GM12873 (cell line): ENCODE results near the gene STX8.

Source experiments
- TF ChIP-seq, protein P1 (sequence below): IDR thresholded peaks from 2 replicates; pipeline ENCODE4 v1.5.1; 2012; ENCODE audit warnings: low read depth, mild to moderate bottlenecking, moderate library complexity, low read length, control low read depth; ENCODE audit not compliant: insufficient read depth; ENCODE audit errors: missing control alignments

The STX8 gene

DNA sequence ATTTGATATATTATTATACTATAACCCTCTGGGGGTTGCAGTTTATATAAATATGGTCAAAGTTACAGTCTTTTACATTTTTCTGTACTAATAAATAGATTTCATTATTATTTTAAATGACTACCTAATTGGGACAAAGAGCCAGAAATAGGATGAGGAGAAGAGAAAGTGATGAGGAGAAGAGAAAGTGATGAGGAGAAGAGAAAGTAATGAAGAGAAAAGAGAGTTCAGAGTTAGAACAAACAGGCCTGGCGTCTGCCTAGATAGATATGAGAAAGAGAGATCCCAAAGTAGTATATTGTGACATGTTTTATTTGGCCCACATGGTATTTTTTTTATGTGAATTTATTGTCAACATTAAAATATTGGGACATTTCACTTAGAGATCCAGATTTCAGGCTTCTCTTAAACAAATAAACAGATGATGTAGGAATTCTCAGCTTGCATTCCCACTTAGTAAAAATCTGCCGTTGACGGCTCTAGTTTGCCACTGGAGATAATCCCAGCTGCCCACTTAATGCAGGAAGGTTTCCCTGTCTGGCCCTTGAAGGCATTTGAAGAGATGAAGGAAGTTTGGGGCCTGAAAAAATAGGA lies 210.7 kb downstream of the STX8 start:
- TF ChIP-seq, protein P1, sequence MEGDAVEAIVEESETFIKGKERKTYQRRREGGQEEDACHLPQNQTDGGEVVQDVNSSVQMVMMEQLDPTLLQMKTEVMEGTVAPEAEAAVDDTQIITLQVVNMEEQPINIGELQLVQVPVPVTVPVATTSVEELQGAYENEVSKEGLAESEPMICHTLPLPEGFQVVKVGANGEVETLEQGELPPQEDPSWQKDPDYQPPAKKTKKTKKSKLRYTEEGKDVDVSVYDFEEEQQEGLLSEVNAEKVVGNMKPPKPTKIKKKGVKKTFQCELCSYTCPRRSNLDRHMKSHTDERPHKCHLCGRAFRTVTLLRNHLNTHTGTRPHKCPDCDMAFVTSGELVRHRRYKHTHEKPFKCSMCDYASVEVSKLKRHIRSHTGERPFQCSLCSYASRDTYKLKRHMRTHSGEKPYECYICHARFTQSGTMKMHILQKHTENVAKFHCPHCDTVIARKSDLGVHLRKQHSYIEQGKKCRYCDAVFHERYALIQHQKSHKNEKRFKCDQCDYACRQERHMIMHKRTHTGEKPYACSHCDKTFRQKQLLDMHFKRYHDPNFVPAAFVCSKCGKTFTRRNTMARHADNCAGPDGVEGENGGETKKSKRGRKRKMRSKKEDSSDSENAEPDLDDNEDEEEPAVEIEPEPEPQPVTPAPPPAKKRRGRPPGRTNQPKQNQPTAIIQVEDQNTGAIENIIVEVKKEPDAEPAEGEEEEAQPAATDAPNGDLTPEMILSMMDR: no peak

DNA sequence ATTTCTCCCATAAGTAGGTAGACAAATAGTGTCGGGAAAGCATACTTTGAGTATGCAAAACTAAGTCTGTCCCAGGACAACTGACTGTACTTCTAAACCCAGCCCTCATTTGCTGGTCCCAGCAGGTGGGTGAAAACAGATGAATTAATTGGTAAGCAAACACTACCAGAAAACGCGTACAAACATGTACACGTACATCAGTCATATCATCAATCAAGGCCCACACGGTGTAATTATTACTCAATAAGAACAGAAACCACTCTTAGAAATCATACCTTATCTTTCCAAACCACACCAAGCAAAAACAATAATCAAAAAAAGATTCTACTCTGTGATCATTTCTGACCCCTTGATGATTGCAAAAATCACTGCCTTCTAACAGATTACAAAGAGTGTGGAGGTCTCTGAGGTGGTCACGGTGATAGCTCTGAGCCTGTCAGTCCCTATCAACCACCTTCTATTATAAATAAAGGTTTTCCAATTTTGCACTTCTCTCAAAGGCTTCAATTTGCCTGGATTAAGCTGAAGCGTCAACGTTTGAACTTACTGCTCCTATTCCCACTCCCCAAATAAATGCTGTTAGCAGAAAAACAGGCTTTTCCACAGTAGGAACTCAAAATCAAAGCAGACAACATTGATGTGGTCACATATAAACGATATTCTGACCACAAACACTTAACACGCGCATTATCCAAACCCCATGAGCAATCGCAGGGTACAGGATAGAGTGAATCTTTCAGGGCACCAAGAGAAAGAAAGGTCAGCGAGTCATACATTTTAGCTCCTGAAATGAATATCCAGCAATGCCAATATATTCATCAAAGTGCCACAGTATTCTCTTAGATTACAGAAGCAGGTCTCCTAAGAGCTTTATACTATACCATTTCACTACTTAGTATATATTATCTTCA lies 211.9 kb downstream of the STX8 start:
- TF ChIP-seq, protein P1: no peak

DNA sequence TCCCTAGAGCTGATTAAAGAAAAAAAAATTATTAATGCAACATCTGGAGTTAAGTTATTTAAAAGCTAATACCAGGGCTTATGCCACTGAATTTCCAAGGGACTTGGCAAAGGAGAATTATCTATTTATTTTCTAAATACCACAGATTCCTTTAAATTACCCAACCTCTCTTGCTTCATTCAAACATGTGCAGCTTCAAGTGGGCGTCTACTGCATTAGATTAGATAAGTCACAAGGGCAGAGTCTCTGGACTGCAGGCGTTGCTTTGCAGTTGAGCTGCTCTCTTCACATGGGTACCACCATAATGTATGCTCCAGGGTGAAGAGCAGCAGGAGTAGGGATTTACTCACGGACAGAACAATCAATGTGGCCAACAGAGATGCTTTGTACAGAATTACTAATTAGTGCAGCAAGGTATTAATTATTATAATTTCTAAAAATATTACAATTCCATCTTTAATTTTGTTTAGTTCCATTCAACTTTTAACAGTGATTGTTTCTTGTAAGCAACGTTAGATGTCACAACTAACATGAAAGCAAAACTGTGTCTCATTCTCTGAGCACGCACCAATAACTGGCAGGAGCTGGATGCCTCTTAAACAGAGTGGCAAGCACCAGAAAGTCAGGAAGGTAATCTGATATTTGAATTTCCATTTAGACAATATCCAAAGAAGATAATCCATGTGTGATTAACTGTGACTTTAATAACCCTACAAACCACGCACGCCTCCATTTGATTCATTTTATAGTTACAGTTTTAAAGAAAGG lies 214.2 kb downstream of the STX8 start:
- TF ChIP-seq, protein P1: no peak

DNA sequence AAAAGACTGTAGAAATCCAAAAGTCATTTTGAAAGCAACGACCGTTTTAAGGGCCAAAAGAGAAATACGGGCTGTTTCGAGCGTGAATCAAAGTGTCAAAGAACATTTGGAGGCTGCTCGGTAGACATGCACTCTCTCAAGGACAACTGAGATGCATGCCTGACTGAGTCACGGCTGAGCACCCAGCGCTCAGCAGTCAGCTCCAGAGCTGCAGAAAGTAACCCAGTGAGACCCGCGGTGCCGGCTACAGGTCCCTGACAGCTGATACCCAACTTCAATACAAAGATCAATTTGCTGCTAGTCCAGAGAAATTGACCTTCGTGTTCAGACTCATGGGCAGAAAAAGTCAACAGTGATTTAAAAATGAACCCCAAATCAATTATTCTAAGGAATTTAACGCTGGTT lies 214.9 kb downstream of the STX8 start:
- TF ChIP-seq, protein P1: no peak

DNA sequence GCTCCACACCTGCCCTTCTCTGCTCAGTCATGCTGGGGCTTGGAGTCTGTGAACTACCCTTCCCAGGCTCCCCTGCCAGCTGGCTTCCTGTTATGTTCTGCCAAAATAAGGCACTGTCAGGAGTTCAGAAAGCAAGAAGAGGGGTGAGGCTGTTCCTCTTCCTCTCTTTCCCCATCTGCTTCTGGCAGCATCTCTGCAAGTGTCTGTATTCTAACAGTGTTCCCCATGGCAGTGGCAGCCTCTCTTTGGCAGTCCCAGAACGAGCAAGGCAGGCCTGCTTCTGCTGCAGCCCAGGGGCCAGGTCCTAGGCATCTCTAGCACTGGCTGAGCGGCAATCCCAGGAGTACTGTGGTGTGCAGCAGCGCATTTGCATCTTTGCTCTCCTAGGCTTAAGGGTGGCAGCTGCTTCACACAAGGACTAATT lies 219.1 kb downstream of the STX8 start:
- TF ChIP-seq, protein P1: no peak

DNA sequence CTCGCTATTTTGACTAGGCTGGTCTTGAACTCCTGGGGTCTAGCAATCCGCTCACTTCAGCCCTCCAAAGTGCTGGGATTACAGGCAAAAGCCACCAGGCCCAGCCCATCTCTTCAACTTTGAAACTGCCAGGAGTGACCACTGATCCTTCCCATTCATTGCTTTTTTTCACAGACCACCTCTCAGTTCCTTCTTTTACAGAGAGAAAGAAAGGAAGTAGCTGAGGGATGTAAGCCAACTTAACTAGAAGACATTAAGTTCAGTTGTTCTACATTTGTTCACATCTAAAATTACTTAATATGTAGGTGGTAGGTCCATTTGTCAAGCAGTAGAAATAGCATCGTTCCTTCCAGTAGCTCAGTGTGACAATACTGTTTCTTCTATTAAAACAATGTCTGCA lies 219.8 kb downstream of the STX8 start:
- TF ChIP-seq, protein P1: no peak

DNA sequence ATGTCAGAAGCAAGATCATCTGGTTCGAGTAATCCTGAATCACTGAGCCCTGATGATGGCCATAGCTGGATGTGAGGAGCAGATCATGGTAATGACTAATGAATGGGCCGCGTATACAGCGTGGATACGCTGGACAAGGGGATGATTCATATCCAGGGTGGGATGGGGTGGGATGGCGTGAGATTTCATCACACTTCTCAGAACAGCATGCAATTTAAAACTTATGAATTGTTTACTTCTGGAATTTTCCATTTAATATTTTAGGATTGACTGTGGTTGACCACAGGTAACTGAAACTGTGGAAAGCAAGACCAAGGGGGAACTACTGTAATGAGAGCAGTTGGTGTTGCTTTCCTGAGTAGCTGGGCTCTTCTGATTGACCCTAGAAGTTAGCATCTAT lies 225.5 kb downstream of the STX8 start:
- TF ChIP-seq, protein P1: no peak
